Measurements from ENCODE around the gene PKP1.

DNA sequence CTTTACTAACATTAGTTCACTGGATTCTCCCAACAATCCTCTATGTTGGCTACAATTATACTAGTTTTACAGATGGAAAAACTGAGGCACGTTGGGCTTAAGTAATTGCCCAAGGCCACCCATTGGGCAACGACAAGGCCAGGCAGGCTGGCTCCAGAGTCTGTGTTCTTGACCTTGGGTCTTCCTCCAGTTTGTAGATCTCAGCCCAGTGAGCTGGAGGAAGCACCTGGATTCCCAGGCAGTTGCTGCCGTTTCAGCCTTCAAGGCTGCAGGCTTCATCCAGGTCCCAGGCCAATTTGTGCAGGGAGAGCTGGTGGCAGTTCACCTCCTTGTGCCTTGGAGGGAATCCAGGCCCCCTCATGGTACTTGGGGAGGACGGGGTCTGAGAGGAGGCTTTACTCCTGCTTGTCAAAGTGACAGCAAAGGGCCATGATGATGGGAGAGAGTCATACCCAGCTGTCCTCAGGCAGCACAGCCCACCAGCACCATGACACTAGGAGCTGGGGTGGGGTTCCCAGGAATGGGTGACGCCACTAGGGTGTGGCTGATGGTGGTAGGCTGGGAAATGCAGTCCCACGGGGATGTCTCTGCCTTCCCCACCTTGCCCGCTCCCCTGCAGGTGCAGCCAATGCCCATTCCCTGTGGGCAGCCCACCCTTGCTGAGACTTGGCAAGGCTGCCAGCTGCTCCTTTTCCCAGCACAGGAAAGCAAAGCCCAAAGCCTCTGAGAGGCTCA lies 27.1 kb downstream of the PKP1 start:
- TF ChIP-seq, protein P1, sequence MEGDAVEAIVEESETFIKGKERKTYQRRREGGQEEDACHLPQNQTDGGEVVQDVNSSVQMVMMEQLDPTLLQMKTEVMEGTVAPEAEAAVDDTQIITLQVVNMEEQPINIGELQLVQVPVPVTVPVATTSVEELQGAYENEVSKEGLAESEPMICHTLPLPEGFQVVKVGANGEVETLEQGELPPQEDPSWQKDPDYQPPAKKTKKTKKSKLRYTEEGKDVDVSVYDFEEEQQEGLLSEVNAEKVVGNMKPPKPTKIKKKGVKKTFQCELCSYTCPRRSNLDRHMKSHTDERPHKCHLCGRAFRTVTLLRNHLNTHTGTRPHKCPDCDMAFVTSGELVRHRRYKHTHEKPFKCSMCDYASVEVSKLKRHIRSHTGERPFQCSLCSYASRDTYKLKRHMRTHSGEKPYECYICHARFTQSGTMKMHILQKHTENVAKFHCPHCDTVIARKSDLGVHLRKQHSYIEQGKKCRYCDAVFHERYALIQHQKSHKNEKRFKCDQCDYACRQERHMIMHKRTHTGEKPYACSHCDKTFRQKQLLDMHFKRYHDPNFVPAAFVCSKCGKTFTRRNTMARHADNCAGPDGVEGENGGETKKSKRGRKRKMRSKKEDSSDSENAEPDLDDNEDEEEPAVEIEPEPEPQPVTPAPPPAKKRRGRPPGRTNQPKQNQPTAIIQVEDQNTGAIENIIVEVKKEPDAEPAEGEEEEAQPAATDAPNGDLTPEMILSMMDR (conservative IDR thresholded peaks at IDR 0.05; ENCODE audit: low read depth in 2 of 2): no peak
- TF ChIP-seq POLR2AphosphoS5 (IDR thresholded peaks at IDR 0.05; ENCODE audit: low read depth) (no peak), EZH2 (IDR thresholded peaks at IDR 0.05; ENCODE audit: low read depth, unreplicated experiment) (no peak), EZH2phosphoT487 (IDR thresholded peaks at IDR 0.05; ENCODE audit: unreplicated experiment) (no peak), JUNB (IDR thresholded peaks at IDR 0.05; ENCODE audit: unreplicated experiment) (no peak), NANOG (IDR thresholded peaks at IDR 0.05; ENCODE audit: borderline replicate concordance) (no peak), CREB1 (CRISPR knock-in tag; IDR thresholded peaks at IDR 0.05; ENCODE audit: low read depth) (no peak), ZNF114 (CRISPR knock-in tag; IDR thresholded peaks at IDR 0.05) (no peak)
- TF ChIP-seq, protein P2, sequence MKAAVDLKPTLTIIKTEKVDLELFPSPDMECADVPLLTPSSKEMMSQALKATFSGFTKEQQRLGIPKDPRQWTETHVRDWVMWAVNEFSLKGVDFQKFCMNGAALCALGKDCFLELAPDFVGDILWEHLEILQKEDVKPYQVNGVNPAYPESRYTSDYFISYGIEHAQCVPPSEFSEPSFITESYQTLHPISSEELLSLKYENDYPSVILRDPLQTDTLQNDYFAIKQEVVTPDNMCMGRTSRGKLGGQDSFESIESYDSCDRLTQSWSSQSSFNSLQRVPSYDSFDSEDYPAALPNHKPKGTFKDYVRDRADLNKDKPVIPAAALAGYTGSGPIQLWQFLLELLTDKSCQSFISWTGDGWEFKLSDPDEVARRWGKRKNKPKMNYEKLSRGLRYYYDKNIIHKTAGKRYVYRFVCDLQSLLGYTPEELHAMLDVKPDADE (IDR thresholded peaks at IDR 0.05): no peak
- TF ChIP-seq, protein P3, sequence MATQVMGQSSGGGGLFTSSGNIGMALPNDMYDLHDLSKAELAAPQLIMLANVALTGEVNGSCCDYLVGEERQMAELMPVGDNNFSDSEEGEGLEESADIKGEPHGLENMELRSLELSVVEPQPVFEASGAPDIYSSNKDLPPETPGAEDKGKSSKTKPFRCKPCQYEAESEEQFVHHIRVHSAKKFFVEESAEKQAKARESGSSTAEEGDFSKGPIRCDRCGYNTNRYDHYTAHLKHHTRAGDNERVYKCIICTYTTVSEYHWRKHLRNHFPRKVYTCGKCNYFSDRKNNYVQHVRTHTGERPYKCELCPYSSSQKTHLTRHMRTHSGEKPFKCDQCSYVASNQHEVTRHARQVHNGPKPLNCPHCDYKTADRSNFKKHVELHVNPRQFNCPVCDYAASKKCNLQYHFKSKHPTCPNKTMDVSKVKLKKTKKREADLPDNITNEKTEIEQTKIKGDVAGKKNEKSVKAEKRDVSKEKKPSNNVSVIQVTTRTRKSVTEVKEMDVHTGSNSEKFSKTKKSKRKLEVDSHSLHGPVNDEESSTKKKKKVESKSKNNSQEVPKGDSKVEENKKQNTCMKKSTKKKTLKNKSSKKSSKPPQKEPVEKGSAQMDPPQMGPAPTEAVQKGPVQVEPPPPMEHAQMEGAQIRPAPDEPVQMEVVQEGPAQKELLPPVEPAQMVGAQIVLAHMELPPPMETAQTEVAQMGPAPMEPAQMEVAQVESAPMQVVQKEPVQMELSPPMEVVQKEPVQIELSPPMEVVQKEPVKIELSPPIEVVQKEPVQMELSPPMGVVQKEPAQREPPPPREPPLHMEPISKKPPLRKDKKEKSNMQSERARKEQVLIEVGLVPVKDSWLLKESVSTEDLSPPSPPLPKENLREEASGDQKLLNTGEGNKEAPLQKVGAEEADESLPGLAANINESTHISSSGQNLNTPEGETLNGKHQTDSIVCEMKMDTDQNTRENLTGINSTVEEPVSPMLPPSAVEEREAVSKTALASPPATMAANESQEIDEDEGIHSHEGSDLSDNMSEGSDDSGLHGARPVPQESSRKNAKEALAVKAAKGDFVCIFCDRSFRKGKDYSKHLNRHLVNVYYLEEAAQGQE (IDR thresholded peaks at IDR 0.05; ENCODE audit: unreplicated experiment): no peak
